ENCODE results near the gene ARL6IP4.

DNA sequence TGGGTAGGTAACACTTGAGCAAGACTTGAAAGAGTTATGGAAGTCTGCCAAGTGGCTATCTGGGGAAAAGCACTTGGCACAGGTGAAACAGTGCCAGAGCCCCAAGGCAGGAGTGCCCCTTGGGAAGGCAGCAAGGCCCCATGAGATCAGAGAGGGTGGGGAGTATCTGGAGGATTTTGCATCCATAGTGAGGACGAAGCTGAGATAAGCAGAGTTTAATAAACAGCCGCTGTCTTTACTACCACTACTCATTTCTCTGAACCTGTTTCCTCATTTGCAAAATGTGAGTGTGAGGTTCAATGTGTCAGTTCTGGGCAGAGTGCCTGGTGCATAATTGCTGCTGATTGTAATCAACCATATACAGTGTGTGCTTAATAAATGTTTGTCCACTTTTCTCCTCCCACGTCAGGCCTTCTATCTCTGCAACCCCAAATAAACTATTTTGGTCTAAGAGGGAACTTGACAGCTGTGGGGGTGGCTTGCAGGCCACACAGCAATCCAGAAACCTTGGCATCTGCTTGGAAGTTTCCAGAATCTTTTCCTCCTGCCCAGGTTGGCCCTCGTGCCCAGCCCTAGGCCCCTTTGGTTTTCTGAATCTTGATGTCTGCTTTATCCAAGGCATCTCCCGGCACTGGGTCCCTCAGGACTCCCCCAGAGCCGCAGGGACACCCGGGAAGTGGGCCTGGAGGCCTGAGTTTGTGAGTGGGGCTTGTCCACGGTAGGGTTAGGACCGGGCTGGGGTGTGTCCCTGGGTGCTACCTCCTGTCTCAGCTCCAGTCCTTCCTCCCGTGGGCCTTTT lies 18.8 kb upstream of the ARL6IP4 start:
- TF ChIP-seq, protein P1, sequence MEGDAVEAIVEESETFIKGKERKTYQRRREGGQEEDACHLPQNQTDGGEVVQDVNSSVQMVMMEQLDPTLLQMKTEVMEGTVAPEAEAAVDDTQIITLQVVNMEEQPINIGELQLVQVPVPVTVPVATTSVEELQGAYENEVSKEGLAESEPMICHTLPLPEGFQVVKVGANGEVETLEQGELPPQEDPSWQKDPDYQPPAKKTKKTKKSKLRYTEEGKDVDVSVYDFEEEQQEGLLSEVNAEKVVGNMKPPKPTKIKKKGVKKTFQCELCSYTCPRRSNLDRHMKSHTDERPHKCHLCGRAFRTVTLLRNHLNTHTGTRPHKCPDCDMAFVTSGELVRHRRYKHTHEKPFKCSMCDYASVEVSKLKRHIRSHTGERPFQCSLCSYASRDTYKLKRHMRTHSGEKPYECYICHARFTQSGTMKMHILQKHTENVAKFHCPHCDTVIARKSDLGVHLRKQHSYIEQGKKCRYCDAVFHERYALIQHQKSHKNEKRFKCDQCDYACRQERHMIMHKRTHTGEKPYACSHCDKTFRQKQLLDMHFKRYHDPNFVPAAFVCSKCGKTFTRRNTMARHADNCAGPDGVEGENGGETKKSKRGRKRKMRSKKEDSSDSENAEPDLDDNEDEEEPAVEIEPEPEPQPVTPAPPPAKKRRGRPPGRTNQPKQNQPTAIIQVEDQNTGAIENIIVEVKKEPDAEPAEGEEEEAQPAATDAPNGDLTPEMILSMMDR (IDR thresholded peaks at IDR 0.05) = no peak
- no peak for TF ChIP-seq POLR2A (IDR thresholded peaks at IDR 0.05)
